ENCODE results near the gene TNFRSF18.

TNFRSF18 gene

DNA sequence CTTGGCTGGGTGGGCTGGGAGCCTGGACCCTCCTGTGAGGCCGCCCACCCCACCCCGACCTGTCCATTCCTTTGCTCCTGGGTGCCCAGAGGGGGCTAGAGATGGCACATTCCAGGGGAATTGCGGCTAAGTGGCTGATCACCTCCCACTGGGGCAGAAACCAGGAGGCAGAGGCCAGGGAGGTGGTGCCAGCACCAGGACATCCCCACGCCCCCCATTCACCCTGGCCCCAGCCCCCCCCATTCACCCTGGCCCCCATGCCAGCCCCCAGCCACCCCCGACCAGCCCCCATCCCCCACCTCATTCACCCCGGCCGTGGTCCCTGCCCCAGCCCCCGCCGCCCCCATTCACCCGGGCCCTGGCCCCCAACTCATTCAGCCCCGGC is 33.9 kb upstream of the TNFRSF18 start:
- DNase-seq, result no peak

DNA sequence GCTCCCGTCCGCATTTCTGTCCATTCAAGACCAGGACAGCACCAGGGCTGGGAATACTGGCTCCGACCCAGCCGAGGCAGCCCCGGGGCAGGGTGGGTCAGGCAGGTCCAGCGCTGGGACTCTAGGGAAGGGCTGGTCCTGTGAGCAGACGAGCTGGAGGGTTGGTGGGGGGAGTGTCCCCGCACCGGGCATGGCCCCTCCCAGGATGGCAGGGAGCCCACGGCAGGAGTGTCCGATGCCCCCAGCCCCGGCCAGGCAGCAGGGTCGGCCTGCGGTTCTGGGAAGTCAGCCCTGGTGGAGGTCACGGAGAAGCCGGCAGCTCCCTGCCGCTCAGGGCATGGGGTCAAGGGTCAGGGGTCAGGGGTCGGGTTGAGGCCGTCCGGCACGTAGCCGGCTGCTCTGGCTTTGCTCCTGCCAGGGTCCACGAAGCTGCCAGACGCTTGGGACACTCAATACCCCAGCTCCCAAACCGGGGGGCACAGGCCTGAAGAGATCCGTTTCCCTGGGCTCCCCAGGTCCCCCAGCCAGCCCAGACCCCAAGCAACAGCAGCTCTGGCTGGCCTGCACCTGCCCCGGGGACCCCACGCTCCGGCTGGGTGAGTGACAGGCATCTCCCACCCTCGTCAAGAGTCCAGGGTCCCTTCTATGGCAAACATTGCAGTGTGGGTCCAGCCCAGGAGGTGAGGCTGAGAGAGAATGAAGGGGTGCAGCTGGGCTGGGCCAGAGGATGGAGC is 33.4 kb upstream of the TNFRSF18 start:
- no peak for DNase-seq

DNA sequence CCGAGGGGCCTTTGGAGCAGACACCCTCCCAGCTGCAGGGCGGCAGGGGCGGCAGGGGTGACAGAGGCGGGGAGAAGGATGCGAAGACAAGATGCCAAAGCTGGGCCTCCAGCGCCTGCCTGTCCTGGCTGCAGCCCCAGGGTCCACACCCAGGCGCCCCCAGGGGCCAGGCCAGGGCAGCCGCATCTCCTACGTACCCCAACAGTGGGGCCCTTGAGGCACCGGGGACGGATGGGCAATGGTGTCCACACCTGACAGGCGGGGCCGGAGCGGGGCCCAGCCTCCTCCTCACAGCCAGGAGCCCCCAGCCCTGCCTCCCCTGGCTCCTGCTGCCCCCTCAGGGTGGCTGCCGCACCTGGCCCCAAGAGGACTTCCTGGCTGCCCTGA is 32.8 kb upstream of the TNFRSF18 start:
- DNase-seq, result no peak

DNA sequence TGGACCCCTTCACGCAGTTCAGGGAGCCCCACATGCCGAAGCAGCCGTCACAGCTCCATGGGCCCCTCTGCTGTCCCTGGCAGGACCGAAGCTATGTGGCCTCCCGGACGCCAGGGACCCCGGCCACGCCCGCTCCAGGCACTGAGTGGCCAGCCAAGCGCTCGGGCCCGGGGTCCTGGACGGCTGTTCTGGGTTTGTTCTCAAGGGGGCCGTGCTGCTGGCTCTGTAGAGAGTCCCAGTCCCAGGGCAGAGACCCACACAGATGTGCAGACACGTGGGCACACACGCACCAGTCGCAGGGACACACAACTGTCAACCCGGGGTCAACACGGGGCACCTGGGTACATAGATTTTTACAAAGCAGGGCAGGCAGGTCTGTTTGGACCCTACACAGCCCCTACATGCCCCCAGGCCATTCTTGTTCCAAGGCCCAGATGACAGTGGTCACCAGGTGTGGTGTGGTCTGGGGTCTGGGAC is 32.3 kb upstream of the TNFRSF18 start:
- no peak for DNase-seq

DNA sequence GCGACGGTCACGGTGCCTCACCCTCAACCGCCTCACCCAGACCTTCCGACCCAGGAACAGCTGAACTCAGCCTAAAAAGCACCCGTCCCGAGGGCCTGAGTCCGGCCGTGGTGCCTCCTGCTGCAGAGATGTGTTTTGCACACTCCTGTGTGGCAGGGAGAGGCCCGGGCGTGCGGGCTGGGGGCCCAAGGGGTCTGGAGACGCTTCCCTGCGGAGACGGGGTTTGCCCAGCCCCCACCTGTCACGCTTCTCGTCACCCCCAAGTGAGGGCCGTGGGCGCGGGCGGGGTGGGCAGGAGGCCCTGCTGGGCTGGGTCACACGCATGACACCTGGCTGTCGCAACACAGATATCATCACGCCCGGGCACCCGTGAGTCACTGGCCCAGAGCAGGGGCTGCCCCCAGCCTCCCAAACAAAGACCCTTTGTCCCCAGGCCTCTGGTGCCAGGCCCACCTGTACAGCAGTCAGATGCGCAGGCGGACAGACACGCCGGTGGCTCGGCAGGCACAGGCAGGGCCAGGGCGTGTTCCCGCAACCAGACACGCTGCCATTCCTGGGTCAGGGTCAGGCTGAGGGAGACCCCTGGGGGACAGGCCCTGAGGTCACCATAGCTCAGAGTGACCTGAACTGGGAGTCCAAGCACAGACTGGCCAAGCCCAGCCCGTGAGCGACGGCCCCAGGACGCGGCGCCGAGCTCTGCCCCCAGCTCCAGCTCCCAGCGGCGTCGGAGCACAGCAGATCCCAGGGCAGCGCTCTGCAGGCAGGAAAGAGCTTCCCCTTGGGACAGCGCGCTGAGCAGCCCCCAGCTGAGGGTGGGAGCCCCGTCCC is 31.7 kb upstream of the TNFRSF18 start:
- DNase-seq, result no peak

DNA sequence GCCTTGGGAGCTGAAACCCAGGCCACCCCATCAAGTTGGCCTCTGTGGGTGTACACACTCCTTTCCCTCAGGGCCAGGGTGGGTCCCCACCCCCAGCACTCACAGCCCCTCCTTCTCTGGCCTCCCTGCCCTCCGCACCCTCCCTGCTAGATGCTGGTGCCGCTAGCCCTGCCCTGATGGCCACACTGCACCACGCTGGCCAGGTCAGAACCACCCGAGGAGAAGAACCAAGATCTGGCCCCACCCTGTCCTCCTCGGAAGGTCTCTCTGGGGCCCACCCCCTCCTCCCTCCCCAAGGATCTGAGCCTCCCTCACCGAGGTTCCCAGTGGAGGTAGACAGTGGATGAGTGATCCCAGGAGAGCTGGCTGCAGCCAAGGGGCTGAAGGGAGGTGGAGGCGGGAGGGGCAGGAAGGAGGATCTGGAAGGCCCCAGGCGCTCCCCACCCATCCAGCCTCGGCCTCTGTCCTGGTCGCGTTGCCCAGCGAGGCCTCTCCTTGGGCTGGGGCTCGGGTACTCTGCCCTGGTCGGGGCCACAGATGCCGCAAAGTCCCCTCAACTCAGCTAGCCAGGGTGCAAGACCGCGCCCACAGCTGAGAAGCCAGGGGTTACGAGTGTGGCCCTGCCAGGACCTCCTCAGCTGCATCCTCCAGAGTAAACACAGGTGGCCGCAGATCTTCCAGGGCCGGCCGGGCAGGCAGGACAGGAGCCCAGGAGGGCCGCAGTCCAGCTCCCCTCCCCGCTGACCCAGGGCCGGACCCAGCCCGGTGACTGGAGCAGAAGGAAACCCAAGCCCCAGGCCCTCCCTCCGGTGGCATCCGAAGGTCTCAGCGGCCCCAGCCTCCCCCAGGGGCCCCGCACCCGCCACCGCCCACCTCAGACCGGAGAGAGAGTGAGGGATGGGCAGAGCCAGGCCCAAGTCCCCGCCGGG is 30.8 kb upstream of the TNFRSF18 start:
- no peak for DNase-seq

DNA sequence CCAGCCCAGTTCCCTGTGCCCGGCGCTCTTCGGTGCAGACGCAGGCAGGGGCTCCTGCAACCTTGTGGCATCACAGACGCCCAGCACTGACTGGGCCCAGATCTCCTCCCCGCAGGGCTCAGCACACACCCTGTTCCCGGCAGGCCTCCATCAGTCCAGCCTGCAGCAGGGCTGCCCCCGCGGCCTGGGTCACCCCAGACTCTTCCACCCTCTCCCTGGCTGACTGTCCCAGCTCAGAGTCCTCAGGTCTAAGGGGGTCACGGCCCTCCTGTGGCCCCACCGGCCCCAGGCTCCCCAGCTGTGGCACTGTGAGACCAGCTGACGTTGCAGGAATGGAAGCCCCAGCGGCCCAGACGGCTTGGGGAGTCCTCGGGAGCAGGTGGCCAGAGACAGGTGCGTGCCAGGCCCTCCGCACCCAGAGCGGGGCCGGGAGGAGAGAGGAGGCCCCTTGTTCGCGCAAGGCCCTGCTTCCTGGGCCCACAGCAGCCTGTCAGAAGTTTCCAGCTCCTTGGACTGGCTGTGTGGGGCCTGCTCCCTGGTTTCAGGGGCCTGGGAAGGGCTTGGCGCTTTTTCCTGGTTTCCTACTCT is 29.9 kb upstream of the TNFRSF18 start:
- no peak for DNase-seq

DNA sequence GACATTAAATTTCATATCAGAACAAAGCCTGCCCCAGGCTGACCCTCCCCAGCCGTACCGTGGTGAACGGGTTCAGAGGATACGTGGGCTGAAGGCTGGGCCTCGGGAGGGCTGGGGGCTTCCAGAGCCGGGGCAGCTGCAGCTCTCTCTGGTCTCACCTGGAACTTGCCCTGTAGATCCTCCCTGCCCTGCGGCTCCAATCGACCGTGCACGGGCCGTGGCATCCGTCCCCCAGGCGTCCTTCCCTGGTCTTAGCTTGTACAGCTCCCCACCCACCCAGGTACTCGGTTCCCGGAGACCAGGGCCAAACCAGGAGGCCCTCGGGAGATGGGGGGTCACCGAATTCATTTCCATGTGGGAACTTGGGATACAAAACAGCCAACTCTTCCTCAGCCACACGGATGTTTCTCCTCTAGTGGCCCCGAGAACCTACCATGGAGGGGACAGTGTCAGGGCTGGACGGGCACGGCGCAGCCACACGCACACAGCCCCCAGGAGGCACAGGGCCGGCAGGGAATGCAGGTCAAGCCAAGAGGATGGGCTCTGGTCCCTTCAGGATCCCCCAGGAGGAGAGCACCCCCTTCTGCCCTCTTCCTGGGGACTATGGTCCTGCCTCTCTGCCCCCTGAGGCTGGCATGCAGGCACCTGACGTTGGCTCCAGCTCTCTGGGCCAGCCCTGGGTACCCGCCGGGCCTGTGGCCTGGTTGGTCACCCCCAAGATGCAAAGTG is 28.8 kb upstream of the TNFRSF18 start:
- no peak for DNase-seq

DNA sequence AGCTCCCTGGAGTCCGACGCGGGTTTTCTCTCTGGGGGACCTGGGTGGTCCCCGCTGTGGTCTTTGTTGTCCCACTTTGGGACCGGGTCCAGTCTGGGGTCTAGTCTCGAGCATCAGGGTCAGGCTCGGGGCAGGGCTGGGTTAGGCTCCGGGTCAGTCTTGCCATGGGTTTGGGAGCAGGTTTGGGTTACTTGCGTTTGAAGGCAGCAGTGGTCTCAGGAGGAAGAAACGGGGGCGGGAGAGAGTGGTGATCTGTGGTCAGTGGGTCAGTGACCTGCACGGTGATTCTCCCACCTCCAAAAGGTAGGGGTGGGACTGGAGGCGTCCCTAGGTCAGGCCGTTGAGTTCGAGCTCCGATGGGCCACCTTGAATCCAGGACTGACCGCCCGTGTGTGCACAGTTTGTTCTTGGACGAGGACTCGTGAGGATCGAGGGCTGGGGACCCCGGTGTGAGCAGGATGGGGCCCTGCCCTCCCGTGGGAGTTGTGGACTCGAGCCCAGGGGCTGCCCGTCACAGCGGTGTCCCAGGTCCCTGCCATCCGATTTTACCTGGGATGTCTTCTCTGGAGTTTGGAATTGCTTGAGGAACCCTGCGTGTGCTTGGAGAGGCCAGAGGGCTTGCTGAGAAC is 27.9 kb upstream of the TNFRSF18 start:
- no peak for DNase-seq

DNA sequence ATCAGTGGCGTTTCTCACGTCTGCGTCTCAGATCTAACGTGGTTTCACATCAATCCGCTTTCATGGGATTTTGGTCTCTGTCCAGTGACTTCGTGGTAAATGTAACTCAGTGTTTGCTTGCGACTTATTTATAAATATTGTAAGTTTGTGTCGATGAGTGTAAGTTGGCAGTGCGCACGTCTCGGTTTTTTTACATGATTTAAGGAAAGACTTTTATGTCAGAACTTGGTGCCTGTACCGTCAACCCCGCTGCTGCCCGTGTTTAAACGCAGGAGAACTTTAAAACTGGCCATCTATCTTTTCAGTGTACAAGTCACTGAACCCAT is 27.1 kb upstream of the TNFRSF18 start:
- no peak for DNase-seq

DNA sequence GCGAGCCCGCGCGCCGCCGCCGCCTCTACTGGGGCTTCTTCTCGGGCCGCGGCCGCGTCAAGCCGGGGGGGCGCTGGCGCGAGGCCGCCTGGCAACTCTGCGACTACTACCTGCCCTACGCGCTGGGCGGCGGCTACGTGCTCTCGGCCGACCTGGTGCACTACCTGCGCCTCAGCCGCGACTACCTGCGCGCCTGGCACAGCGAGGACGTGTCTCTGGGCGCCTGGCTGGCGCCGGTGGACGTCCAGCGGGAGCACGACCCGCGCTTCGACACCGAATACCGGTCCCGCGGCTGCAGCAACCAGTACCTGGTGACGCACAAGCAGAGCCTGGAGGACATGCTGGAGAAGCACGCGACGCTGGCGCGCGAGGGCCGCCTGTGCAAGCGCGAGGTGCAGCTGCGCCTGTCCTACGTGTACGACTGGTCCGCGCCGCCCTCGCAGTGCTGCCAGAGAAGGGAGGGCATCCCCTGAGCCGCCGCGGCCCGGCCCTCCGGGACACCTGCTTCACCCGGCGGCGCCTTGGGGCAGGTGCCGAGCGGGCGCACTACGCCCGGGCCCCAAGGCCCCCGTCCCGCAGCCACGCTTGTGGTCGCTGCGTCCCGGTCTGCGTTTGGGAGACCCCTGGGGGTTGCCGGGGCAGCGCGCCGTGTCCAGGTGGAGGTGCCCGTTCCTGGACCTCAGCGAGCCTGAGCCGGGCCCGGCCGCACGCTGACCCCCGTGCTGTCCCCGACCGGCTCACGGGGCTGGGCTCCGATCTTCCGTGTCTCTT is 26.6 kb upstream of the TNFRSF18 start:
- no peak for DNase-seq

DNA sequence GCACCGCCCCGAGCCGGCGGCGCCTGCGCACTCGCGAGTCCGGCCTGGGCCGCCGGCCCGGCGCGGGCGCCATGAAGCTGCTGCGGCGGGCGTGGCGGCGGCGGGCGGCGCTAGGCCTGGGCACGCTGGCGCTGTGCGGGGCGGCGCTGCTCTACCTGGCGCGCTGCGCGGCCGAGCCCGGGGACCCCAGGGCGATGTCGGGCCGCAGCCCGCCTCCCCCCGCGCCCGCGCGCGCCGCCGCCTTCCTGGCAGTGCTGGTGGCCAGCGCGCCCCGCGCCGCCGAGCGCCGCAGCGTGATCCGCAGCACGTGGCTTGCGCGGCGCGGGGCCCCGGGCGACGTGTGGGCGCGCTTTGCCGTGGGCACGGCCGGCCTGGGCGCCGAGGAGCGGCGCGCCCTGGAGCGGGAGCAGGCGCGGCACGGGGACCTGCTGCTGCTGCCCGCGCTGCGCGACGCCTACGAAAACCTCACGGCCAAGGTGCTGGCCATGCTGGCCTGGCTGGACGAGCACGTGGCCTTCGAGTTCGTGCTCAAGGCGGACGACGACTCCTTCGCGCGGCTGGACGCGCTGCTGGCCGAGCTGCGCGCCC is 25.9 kb upstream of the TNFRSF18 start, which contains the start of gene B3GALT6:
TSS of gene B3GALT6 (plus strand) at position 30 of the 588 bp plus-strand sequence. CDS start at position 72, 42 bp downstream.
- no peak for DNase-seq

DNA sequence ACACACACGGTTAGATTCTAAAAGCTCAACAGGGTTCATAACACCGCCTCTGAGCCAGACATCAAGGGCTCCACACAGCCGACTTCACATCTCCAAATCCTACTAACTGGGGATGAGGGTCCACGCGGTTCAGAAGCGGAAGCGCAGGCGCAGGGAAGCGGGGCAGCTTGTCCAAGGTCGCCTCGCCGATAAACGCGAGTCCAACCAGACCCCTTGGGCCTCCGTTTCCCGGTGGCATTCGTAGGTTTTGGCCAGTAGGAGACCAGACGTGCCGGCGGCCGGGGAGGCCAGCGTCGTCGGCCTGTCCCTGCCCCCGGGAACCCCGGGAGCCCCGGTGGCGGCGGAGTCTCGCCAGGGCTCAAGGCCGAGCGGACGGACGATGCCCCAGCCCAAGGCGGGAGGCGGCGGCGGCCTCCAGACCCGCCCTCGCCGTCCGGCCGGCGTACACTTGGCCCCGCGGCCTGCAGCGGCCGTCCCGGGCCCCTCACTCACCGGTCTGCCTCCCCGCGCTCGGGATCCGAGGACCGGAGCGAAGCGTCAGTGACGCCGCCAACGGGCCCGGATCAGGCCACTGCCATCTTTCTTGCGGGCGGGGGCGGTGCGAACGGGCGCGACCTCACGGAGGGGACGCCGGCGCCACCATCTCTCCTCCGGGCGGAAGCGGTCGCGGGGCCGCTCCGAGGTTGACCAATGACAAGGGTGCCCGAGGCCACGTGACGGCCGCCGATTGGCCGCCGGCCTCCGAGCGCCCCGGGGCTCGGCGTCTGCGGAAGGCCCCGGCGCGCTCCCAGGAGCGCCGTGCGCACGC is 25.2 kb upstream of the TNFRSF18 start, which contains the start of gene SDF4:
TSS of gene SDF4 (minus strand) at position 602 of the 808 bp plus-strand sequence. CDS start 3,229 bp downstream, outside the sequence.
- peak; percentile 89 for DNase-seq

DNA sequence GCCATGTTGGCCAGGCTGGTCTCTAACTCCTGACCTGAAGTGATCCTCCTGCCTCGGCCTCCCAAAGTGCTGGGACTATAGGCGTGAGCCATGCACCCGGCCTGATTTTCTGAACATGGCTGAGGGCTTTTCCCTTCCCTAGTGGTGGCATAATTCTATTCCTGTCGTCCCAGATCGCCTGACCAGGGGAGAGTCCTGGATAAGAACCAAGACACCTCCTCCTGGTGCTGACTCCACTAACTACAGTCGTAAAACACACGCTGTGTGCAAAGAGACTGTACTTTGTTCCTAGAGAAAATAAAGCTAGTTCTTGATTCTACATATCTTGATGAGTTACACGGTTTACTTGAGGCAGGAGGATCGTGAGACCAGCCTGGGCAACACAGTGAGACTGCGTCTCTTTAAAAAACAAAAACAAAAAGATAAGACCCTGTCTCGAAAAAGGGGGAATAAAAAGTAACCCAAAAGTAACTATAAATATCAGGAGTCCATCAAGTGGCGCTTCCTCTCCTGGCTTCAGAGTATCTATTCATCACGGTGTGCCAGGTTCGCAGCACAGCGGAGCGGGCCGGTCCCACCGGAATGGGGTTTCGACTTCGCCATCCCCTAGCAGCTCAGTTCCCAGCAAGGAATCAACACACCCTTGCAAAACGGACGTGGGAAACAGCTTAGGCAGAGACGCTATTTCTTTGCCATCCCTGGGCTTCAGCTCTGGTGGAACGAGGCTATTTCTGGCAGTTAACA is 24.4 kb upstream of the TNFRSF18 start:
- DNase-seq, result no peak

DNA sequence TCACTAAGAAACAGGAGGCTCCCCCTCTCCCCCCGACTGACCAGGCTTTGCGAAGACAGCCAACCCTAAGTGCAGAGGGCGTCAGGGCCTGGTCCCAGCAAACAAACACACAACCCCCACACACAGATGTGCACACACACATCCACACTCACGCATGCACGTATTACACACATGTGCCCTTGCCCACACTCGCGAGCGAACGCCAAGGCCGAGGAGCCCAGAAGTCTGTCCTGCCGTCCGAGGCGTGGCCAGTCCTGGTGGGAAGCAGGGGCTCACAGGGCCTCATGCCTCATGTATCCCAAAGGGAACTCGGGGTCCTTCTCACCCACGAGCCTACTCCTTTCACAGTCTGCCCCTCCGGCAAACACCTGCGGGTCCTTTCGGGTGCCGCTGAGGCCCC is 23.4 kb upstream of the TNFRSF18 start:
- DNase-seq, result no peak

DNA sequence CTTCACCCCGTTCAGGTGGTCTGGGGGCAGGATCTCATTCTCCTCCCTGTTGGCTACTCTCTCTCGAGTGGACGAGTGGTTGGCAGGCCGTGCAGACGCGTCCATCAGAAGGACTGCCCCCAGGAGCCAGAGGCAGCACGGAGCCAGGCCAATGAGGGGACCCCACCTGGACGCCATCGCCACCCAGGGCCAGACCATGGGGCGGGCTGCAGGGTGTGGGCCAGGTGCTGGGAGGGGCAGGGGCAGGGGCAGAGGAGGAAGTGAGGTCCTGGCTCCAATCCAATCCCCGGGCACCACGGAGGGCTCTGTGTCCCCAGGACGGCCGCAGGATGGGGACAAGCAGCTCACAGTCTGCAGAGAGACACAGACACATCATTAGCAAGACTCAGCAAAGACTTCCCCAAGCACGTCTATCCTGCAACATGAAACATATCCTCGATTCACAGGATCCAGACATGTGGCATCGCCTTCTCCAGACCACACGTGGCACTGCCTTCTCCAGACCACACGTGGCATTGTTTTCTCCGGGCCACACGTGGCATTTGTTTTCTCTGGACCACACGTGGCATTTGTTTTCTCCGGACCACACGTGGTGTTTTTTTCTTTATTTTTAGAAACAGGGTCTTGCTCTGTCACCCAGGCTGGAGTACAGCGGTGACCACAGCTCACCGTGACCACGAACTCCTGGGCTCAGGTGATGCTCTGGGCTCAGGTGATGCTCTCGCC is 22.4 kb upstream of the TNFRSF18 start:
- no peak for DNase-seq

DNA sequence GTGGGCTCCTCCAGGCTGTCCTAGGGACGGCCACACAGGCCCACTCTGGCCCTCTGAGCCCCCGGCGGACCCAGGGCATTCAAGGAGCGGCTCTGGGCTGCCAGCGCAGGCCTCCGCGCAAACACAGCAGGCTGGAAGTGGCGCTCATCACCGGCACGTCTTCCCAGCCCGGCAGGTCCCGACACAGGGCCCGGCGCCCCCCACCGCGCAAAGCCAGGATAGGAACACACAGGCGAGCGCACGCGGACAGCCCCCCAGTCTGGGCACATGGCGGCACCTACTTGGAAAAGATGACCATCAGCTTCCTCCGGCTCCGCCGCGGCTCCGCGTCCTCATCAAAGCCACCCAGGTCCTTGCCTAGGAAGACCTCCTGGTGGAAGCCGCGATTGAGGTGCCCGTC is 21.8 kb upstream of the TNFRSF18 start:
- DNase-seq, result no peak

DNA sequence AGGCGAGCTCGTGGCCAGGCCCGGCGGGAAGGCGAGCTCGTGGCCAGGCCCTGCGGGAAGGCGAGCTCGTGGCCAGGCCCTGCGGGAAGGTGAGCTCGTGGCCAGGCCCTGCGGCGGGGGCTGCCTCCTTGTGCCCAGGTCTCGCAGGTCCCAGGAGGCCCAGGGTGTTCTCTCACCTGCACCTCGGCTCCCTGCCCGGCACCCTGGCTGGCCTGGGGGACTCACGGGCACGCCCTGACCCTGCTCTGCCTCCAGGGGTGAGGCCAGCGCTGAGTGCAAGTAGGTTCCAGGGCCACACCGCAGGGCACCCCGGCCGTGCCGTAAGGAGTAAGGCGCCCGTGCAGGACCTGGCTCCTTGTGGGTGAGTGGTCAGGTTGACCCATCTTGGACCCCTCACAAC is 21.0 kb upstream of the TNFRSF18 start:
- DNase-seq, result no peak

Data from NCI-H1092 treated with DMSO at 0.1 percent for 48 hours (cell line).